ENCODE results near the gene SEC14L3.

Gene SEC14L3

GRCh38 chr22:30516273-30516672, 44.5 kb upstream of the SEC14L3 start:
- ATAC-seq, result no peak
- no peak for TF ChIP-seq CSDC2 (CRISPR knock-in tag; IDR thresholded peaks at IDR 0.05)
- no peak for TF ChIP-seq ZNF8 (CRISPR knock-in tag; IDR thresholded peaks at IDR 0.05)
- TF ChIP-seq POU6F1 (CRISPR knock-in tag; IDR thresholded peaks at IDR 0.05; ENCODE audit: borderline replicate concordance, low read depth), result no peak
- no peak for TF ChIP-seq ZFP3 (CRISPR knock-in tag; IDR thresholded peaks at IDR 0.05)
- no peak for TF ChIP-seq ZNF70 (CRISPR knock-in tag; IDR thresholded peaks at IDR 0.05)
- TF ChIP-seq RARB (CRISPR knock-in tag; IDR thresholded peaks at IDR 0.05), result no peak
- no peak for TF ChIP-seq ESRRG (CRISPR knock-in tag; IDR thresholded peaks at IDR 0.05)
- TF ChIP-seq ISL1 (CRISPR knock-in tag; IDR thresholded peaks at IDR 0.05), result no peak
- TF ChIP-seq, protein P1, sequence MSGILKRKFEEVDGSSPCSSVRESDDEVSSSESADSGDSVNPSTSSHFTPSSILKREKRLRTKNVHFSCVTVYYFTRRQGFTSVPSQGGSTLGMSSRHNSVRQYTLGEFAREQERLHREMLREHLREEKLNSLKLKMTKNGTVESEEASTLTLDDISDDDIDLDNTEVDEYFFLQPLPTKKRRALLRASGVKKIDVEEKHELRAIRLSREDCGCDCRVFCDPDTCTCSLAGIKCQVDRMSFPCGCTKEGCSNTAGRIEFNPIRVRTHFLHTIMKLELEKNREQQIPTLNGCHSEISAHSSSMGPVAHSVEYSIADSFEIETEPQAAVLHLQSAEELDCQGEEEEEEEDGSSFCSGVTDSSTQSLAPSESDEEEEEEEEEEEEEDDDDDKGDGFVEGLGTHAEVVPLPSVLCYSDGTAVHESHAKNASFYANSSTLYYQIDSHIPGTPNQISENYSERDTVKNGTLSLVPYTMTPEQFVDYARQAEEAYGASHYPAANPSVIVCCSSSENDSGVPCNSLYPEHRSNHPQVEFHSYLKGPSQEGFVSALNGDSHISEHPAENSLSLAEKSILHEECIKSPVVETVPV (CRISPR knock-in tag; IDR thresholded peaks at IDR 0.05), result no peak
- no peak for TF ChIP-seq TCF4 (CRISPR knock-in tag; IDR thresholded peaks at IDR 0.05; ENCODE audit: borderline replicate concordance)
- TF ChIP-seq CREB5 (CRISPR knock-in tag; IDR thresholded peaks at IDR 0.05; ENCODE audit: low read depth), result no peak
- TF ChIP-seq ZC3H10 (CRISPR knock-in tag; IDR thresholded peaks at IDR 0.05), result no peak
- TF ChIP-seq OSR1 (CRISPR knock-in tag; IDR thresholded peaks at IDR 0.05), result no peak
- TF ChIP-seq TOX (CRISPR knock-in tag; IDR thresholded peaks at IDR 0.05; ENCODE audit: borderline replicate concordance), result no peak
- no peak for TF ChIP-seq PPARA (CRISPR knock-in tag; IDR thresholded peaks at IDR 0.05; ENCODE audit: borderline replicate concordance)
- TF ChIP-seq BACH2 (CRISPR knock-in tag; IDR thresholded peaks at IDR 0.05; ENCODE audit: borderline replicate concordance), result no peak
- no peak for TF ChIP-seq GLIS3 (CRISPR knock-in tag; IDR thresholded peaks at IDR 0.05)
- TF ChIP-seq ZNF565 (CRISPR knock-in tag; conservative IDR thresholded peaks at IDR 0.05; ENCODE audit: low read depth), result no peak
- TF ChIP-seq TSHZ2 (CRISPR knock-in tag; IDR thresholded peaks at IDR 0.05), result no peak
- no peak for TF ChIP-seq PATZ1 (CRISPR knock-in tag; IDR thresholded peaks at IDR 0.05; ENCODE audit: borderline replicate concordance)

DNA sequence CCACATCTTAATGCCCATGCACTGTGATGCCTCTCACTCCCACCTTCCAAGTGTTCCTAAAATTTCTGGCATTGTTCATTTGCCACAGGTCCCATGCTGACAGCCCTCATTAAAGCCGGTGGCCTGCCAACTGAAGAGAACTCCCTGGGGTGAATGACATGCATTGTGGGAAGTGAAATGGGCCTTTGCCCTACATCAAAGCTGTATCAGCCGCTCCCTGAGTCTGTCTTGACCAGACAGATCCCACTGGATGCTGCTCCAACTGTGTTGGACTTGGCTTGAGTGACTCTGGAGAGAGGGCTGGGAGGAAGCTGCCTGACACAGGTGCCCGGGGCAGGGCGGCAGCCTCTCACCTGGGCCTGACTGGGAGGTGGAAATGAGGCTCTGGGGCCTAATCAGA, 42.4 kb upstream of the SEC14L3 start:
- no peak for ATAC-seq
- no peak for TF ChIP-seq CREB5 (CRISPR knock-in tag; IDR thresholded peaks at IDR 0.05; ENCODE audit: low read depth)
- no peak for TF ChIP-seq ZNF8 (CRISPR knock-in tag; IDR thresholded peaks at IDR 0.05)
- no peak for TF ChIP-seq BACH2 (CRISPR knock-in tag; IDR thresholded peaks at IDR 0.05; ENCODE audit: borderline replicate concordance)
- TF ChIP-seq ZNF70 (CRISPR knock-in tag; IDR thresholded peaks at IDR 0.05), result no peak
- no peak for TF ChIP-seq ZFP30 (CRISPR knock-in tag; IDR thresholded peaks at IDR 0.05)
- no peak for TF ChIP-seq ZC3H10 (CRISPR knock-in tag; IDR thresholded peaks at IDR 0.05)
- no peak for TF ChIP-seq POU6F1 (CRISPR knock-in tag; IDR thresholded peaks at IDR 0.05; ENCODE audit: borderline replicate concordance, low read depth)
- no peak for TF ChIP-seq PPARA (CRISPR knock-in tag; IDR thresholded peaks at IDR 0.05; ENCODE audit: borderline replicate concordance)
- no peak for TF ChIP-seq ESRRG (CRISPR knock-in tag; IDR thresholded peaks at IDR 0.05)
- TF ChIP-seq PATZ1 (CRISPR knock-in tag; IDR thresholded peaks at IDR 0.05; ENCODE audit: borderline replicate concordance), result no peak
- TF ChIP-seq, protein P1 (CRISPR knock-in tag; IDR thresholded peaks at IDR 0.05), result no peak
- TF ChIP-seq CSDC2 (CRISPR knock-in tag; IDR thresholded peaks at IDR 0.05), result no peak
- TF ChIP-seq ARNTL (CRISPR knock-in tag; IDR thresholded peaks at IDR 0.05; ENCODE audit: borderline replicate concordance, low read depth), result no peak
- TF ChIP-seq ISL1 (CRISPR knock-in tag; IDR thresholded peaks at IDR 0.05), result no peak
- TF ChIP-seq ZFP3 (CRISPR knock-in tag; IDR thresholded peaks at IDR 0.05), result no peak
- no peak for TF ChIP-seq TOX (CRISPR knock-in tag; IDR thresholded peaks at IDR 0.05; ENCODE audit: borderline replicate concordance)
- no peak for TF ChIP-seq ZNF565 (CRISPR knock-in tag; conservative IDR thresholded peaks at IDR 0.05; ENCODE audit: low read depth)
- no peak for TF ChIP-seq RARB (CRISPR knock-in tag; IDR thresholded peaks at IDR 0.05)

All from SK-N-SH treated with all-trans-retinoic acid at 6 μM for 48 hours (cell line).